Prostate gland (tissue), 2 donors: Measurements from ENCODE around the gene NSD1. TPM values are rescaled to one million over a fixed set of nuclear protein-coding genes. Genes with fewer than 3 reads are reported as not detected.

Source experiments
- DNase-seq: peaks from one replicate; pipeline ENCODE4 v3.0.0-alpha.2; 2019; ENCODE audit warnings: low spot score
- H3K27ac ChIP-seq, 2 donors: fragments of 200-600 bp; sonication (generic); 2 replicates each; pipeline ENCODE4 v1.5.1; 2017 to 2019
- H3K27me3 ChIP-seq: fragments of 200-600 bp; sonication (generic); replicated peaks from 2 replicates; pipeline ENCODE4 v1.5.1; 2019; ENCODE audit not compliant: insufficient read depth
- H3K36me3 ChIP-seq, 2 donors: fragments of 200-600 bp; sonication (generic); 1 replicate in 1 of 2; 2 replicates in 1 of 2; pipeline versions ENCODE4 v1.5.1 to v1.8.1; 2017 to 2019
- H3K4me1 ChIP-seq: fragments of 200-600 bp; sonication (generic); replicated peaks from 2 replicates; pipeline ENCODE4 v1.5.1; 2019
- H3K4me3 ChIP-seq, 2 donors: fragments of 200-600 bp; sonication (generic); 2 replicates each; pipeline ENCODE4 v1.5.1; 2017 to 2019
- H3K9me3 ChIP-seq: fragments of 200-600 bp; sonication (generic); 2 replicates; pipeline ENCODE4 v1.5.1; 2017
- POLR2A ChIP-seq: fragments of 450-650 bp; IDR thresholded peaks from one replicate; pipeline ENCODE4 v1.6.1; 2016; ENCODE audit warnings: antibody characterized with exemption, mild to moderate bottlenecking
- POLR2AphosphoS5 ChIP-seq: sonication (generic); formaldehyde crosslinking; IDR thresholded peaks from one replicate; pipeline ENCODE4 v1.6.1; 2017; ENCODE audit warnings: antibody characterized with exemption
- WGBS: methylation state at CpG from one replicate; pipeline ENCODE4 v1.1.5; 2018; 5-methylcytosine and 5-hydroxymethylcytosine counted together
- intact Hi-C: fragments of 100-400 bp; cut with DNase I; formaldehyde crosslinking; loops from one replicate; pipeline ENCODE4 v1.14.2; 2022
- total RNA-seq, 2 donors: library from RNA; depleted of rRNA; stranded (reverse); fragments of >200 nt; gene quantifications; one replicate each; pipeline ENCODE4 v1.1.0, GENCODE V29; 2016
- TF ChIP-seq, protein P1 (sequence below), 4 experiments: fragments of 200-600 bp in 2 of 4; fragments of 450-650 bp in 2 of 4; sonication (generic) in 2 of 4; IDR thresholded peaks; 1 replicate in 3 of 4; 2 replicates in 1 of 4; pipeline ENCODE4 v1.5.1; 2016 to 2019; ENCODE audit warnings: antibody characterized with exemption in 4 of 4, mild to moderate bottlenecking in 2 of 4, moderate library complexity in 2 of 4

NSD1 gene
- total RNA-seq, 2 donors from 2014 or later: 37.2 to 53.9 TPM

DNA sequence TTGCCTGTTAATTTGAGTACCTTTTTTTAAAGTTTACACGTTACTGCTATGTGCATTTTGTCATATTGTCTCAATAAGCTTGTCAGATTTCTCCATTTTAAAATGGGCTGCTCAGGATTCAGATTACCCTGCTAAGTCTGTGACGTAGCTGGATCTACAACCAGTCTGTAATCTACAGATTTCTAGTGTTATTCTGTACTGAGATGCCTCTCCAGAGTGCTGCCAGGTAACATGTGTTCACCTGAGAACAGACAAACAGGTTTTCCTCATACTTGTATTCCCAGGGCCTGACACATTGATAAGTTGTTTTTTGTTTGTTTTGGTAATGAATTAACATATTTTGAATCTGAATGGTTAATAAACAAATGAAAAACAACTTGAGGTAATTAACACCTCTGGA is 154.6 kb downstream of the NSD1 start:
- no peak overlapping the region for H3K27ac ChIP-seq
- no peaks in the 10 kb centered on the region for H3K27me3 ChIP-seq
- no peak for DNase-seq
- no peak for TF ChIP-seq POLR2A
- TF ChIP-seq POLR2AphosphoS5: no peak
- TF ChIP-seq, protein P1, sequence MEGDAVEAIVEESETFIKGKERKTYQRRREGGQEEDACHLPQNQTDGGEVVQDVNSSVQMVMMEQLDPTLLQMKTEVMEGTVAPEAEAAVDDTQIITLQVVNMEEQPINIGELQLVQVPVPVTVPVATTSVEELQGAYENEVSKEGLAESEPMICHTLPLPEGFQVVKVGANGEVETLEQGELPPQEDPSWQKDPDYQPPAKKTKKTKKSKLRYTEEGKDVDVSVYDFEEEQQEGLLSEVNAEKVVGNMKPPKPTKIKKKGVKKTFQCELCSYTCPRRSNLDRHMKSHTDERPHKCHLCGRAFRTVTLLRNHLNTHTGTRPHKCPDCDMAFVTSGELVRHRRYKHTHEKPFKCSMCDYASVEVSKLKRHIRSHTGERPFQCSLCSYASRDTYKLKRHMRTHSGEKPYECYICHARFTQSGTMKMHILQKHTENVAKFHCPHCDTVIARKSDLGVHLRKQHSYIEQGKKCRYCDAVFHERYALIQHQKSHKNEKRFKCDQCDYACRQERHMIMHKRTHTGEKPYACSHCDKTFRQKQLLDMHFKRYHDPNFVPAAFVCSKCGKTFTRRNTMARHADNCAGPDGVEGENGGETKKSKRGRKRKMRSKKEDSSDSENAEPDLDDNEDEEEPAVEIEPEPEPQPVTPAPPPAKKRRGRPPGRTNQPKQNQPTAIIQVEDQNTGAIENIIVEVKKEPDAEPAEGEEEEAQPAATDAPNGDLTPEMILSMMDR (IDR thresholded peaks at IDR 0.05): no peak
- WGBS: 80% methylated on average over 2 of the region's 2 CpGs
- no peak overlapping the region for H3K4me3 ChIP-seq
- intact Hi-C loops: no loop called here
- H3K36me3 ChIP-seq: peaks cover 0 to 6% of the 10 kb centered on the region in 2 donors
- no peaks in the 10 kb centered on the region for H3K4me1 ChIP-seq
- no peaks in the 10 kb centered on the region for H3K9me3 ChIP-seq

DNA sequence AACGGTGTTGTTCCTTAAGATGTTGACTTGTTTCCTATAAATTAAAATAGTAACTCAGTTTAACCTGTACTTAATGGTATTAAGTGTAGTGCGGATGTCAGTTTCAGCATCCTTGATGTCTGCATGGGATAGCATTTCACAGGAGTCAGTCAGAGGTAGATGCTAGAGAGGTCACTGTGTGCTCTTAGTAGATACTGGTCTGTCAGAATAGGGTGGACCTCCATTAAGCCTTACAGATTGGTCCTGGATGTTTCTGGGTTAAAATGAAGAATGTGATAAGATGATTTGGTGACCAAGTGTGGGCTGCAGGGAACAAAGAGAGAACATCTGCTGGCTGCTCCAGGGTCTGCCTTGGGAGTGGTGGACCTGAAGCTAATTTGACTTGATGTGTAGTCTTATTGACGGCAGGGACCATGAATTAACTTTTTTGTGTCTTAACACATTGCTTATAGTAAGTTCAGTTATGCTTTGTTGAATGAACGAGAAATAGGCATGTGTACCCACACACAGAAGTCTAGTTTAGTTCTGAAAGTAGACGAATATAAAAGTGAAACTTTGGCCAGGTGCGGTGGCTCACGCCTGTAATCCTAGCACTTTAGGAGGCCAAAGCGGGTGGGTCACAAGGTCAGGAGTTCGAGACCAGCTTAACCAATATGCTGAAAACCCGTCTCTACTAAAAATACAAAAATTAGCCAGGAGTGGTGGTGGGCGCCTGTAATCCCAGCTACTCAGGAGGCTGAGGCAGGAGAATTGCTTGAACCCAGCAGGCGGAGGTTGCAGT is 157.4 kb downstream of the NSD1 start:
- TF ChIP-seq, protein P1 (IDR thresholded peaks at IDR 0.05): no peak
- TF ChIP-seq POLR2AphosphoS5 (no peak), POLR2A (no peak)
- no peak overlapping the region for H3K27ac ChIP-seq

DNA sequence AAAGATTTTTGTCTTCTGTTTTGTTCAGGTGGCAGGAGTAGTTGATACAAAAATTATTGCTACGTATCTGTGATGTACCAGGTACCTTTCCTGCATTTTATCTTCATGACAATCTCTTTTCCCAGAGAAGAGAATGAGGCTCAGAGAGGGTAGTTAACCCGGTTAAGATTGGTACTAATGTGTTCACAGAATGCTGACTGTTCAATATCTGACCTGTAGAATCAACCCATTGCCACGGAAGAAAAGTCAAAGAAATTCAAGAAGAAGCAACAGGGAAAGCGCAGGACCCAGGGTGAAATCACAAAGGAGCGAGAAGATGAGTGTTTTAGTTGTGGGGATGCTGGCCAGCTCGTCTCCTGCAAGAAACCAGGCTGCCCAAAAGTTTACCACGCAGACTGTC is 158.2 kb downstream of the NSD1 start:
- TF ChIP-seq POLR2A (no peak), POLR2AphosphoS5 (no peak)
- TF ChIP-seq, protein P1 (IDR thresholded peaks at IDR 0.05): no peak
- Histone ChIP-seq H3K36me3 (peaks cover 15 to 18% of the 10 kb centered on the region in 2 donors), H3K27me3 (no peaks in the 10 kb centered on the region), H3K27ac (no peak overlapping the region), H3K4me1 (no peaks in the 10 kb centered on the region), H3K4me3 (no peak overlapping the region), H3K9me3 (no peaks in the 10 kb centered on the region)
- DNase-seq: no peak
- 98% methylated on average over 7 of the region's 7 CpGs for WGBS
- intact Hi-C loops: no loop called here

More for the DNA sequence above, 157.4 kb downstream of the NSD1 start:
- 96% methylated on average over 12 of the region's 12 CpGs for WGBS
- H3K4me1 ChIP-seq: no peaks in the 10 kb centered on the region
- H3K9me3 ChIP-seq: no peaks in the 10 kb centered on the region
- peaks cover 15 to 18% of the 10 kb centered on the region in 2 donors for H3K36me3 ChIP-seq
- intact Hi-C loops: no loop called here
- no peaks in the 10 kb centered on the region for H3K27me3 ChIP-seq
- H3K4me3 ChIP-seq: no peak overlapping the region
- no peak for DNase-seq

DNA sequence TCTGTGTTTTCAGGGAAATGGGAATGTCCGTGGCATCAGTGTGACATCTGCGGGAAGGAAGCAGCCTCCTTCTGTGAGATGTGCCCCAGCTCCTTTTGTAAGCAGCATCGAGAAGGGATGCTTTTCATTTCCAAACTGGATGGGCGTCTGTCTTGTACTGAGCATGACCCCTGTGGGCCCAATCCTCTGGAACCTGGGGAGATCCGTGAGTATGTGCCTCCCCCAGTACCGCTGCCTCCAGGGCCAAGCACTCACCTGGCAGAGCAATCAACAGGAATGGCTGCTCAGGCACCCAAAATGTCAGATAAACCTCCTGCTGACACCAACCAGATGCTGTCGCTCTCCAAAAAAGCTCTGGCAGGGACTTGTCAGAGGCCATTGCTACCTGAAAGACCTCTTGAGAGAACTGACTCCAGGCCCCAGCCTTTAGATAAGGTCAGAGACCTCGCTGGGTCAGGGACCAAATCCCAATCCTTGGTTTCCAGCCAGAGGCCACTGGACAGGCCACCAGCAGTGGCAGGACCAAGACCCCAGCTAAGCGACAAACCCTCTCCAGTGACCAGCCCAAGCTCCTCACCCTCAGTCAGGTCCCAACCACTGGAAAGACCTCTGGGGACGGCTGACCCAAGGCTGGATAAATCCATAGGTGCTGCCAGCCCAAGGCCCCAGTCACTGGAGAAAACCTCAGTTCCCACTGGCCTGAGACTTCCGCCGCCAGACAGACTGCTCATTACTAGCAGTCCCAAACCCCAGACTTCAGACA is 160.4 kb downstream of the NSD1 start:
- H3K36me3 ChIP-seq: peaks cover 15 to 18% of the 10 kb centered on the region in 2 donors
- TF ChIP-seq, protein P1 (IDR thresholded peaks at IDR 0.05): no peak
- TF ChIP-seq POLR2AphosphoS5 (no peak), POLR2A (no peak)
- intact Hi-C loops: no loop called here

More for the DNA sequence above, 160.4 kb downstream of the NSD1 start:
- WGBS: 95% methylated on average over 12 of the region's 12 CpGs
- Histone ChIP-seq H3K27me3 (no peaks in the 10 kb centered on the region), H3K27ac (no peak overlapping the region), H3K4me1 (no peaks in the 10 kb centered on the region), H3K4me3 (no peak overlapping the region), H3K9me3 (no peaks in the 10 kb centered on the region)
- DNase-seq: no peak
